Stimulated activated CD8-positive, alpha-beta memory T cell treated with anti-CD3 and anti-CD28 coated beads, Interleukin-15, amount 100 ng/mL, for 48 hours (primary cell): ENCODE measurements around the gene SFRP2.

ENCODE experiments used
- DNase-seq, 2 donors: peaks; one replicate each; pipeline ENCODE4 v3.0.0-alpha.2; 2020; ENCODE audit warnings: low read depth in 2 of 2

SFRP2 gene

DNA sequence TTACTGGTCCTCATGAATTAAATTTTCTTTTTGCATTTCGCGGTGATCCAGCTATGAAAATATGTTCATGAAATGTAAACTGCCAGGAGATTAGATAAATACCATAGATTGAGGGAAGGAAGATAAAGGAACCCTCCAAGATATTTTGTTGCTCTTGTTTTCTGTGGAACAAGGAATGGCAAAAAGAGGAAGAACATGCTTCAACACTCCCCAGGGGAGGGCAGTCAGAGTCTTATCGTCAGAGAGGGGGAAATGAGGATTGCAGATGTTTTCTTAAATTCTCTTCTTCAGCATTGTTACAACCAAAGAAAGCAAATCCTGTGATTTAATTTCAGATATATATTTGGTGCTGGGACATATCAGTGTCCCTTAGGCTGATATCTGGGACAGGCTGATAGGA is 9.5 kb upstream of the SFRP2 start:
- DNase-seq, result no peak

- DNase-seq, result no peak
These were observed 5.1 kb upstream of the SFRP2 start for GRCh38 chr4:153794006-153794405.

DNA sequence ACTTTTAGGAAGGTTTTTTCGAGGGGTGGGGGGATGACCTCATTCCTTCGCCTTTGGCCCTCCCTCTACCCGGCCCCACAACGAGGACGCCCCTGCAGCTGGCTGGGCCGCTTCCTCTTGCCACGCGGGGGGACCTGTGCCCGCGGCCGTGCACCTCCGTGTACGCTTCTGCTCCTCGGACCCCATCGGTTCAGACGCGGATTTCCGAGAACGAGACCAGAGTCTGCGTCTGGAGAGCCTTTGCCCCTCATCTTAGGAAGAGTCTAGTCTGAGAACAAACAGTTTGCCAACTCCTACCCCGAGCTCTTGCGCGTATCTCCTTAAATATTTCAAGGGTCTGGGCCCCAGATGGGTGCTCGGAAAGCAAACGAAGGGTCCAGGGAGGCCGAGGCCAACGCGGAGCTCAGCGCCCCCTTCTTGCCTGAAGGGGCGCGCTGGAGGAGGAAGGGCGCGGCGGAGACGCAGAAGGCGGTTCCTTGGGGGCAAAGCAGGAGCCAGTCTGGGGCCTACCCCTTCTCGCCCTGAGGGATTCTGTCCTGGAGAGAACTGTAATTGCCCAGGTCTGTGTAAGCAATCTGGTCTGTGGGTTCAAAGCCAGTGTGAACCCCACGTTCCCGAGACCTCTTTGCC is 3.9 kb upstream of the SFRP2 start:
- no peak for DNase-seq

DNA sequence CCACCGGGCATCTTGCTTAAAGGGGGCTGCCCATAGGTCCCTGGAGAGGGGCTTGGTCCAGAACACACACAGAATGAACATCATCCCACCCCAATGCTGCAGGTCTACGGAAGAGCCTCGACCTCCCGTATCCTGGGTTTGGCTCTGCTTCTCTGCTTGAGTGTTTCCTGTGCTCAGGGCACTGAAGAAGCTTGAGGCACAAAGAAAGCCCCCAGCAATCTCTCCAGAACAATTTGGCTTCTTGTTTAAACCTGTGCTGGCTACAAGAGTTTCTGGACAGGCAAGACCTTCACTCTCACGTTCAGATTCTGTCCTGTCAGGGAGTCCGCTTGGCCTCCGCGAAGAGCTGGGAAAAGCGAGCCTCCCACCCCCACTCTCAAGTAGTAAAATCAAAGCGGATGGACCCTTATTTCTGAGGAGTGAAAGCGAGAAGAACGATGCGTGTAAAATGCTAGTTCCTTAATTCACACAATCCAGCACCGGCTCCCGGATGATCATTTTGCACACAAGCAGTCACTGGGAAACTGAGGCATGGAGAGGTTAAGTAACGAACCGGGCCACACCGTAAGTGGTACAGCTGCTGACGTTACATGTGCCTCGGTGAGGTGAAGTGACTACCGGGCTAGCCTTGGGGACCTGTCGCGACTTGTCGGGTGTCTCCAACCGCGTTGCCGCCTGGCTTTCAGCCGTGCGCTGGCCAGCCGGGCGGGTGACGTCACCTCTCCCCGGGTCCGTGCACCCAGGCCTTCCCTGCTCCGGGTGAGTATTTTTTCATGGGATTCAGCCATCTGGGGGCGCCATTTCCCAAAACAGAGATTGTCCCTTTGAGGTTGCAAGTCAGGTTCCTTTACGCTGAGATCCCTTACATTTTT is 3.1 kb upstream of the SFRP2 start:
- no peak for DNase-seq

GRCh38 chr4:153790962-153791551 is 2.2 kb upstream of the SFRP2 start:
- DNase-seq, result peak in 1 of 2 donors; percentile 27

GRCh38 chr4:153790500-153790865 is 1.6 kb upstream of the SFRP2 start:
- DNase-seq, result no peak

DNA sequence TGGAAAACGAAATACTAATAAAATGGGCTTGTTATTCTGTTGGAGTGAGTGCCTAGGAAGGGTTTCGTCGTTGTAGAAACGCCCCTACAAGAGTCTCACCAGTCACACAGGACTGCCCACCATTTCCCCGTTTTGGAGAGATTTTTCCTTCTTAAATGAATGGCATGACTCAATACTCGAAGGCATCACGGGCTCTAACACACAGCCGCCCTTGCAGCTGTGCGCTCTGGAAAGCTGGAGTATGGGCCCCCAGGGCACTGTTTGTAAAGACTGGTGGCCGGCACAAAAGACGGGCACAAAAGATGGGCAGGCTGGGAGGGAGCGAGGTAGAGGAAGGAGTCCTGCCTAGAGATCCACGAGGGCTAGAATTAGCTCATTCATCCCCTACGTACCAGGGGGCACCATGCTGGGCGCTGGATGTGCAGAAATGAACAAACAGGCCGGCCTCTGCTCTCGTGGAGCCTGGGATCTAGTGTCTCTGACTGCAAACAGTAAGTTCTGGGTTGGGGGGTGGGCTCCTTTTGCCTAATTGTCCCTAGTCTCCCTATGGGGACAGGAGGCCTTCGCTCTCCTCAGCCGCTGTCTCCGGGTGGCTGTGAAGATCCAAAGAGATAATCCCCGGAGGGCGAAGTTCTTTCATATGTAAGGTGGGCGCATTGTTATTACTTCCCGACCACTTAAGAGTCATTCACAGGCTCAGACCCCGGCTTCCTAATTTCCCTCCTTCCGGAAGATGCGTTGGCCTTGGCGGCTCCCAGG is 1.0 kb upstream of the SFRP2 start:
- DNase-seq, result no peak

DNA sequence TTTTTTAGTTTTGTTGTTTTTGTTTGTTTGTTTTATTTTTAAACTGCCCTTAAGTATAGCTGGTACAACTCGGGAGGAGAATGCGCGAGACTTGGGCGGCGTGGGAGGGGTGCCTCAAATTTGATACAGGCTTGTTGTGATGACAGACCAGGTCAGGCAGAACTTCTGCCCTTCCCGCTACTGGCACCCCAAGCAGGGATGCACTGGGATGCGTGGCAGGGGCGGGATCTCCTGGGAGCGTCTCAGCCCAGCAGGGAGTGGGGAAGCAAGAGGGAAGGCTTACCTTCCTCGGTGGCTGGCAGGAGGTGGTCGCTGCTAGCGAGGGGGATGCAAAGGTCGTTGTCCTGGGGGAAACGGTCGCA is 851 bp downstream of the SFRP2 start:
- no peak for DNase-seq

DNA sequence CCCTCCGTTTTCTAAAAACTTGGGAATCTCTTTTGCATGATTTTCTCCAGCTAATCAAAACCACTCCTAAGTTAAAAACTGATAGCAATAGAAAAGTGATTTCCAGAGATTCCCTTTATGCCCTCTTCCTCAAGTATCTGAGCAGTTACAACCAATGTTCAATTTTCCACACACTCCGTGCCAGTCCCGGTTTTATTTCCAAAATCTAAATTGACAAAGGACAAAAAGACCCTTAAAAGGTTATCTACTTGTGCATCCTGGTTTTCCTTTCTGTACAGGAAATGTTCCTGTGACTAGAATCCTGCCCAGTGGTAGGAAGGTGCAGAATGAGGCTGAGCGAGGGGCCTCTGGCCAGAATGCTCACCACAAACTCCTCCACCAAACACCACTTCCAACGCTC is 1.3 kb downstream of the SFRP2 start:
- DNase-seq, result no peak

DNA sequence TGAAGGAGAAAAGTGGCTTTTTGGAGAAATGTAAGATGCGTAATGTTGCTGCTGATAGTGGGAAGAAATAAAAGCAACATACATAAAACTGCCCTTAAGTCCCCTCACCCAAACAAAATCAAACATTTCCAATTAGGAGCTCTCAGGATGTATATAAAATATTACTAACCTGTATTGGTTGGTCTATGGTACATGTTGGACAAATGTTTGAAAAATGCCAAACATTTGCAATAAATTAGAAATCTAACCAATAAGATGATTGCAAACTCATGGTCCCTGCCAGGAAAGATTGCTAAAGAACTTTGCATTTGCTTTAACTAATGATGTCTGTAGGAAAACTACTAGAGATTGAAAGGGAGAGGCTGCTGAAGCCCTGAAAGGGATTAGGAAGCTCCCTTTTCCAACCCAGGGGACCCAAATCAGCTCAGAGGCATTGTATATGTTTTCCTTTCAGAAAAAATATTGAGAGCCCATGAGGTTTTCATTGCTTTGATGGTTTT is 1.8 kb downstream of the SFRP2 start:
- DNase-seq, result no peak

DNA sequence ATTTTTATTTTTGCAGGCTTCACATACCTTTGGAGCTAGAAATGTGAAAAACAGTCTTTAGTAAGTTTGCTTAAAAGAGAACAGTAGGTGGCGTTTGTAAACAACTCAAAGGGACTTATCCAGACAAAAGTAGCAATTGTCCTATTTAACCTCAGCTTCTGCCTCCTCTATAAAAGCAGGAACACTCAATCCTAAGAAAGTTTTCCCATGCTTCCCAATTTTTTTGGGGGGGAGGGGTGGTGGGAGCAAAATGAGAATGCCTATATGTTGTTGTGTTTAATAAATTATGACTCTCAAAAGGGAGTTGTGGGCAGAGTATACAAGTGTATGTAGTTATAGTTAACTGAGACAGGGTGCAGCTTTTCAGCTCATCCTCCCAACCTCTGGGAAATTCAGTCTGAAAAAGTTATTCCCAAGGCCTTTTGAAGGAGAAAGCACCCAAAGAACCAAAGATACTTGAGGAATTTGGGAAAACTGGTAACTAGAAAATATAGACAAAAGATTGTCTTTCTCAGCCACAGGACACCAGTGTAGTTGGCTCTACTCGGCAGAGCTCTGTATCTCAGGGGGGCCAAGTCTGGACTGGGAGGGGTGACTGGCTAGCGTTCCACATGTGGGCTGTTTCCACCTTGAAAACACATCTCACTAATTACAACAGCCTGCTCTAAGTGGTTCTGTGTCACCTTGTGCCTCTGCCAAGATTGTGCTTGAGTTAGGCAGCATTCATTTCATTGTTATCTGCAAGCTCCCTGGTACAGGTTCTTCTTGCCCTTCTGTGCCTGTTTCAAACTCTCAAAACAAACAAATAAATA is 2.8 kb downstream of the SFRP2 start:
- DNase-seq, result no peak

- DNase-seq, result no peak
These were observed 4.7 kb downstream of the SFRP2 start for GRCh38 chr4:153784166-153784699.

DNA sequence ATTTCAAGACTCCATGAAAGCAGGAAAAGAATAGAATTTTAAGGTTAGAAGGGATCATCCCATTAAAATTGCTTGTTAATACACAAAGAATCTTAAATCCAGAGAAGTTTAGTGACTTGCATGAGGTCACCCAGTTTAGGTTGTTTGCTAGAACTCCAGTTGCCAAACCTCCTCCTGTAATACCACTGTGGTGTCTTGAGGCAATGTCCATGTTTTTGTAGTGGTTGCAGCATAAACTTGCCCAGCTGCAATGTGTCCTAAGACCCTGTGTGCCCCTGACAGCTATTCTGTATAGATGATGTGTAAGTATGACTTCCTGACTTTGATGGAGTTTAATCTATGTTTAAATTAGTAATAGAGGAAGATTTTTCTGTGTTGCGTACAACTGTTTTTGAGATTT is 6.3 kb downstream of the SFRP2 start:
- no peak for DNase-seq

DNA sequence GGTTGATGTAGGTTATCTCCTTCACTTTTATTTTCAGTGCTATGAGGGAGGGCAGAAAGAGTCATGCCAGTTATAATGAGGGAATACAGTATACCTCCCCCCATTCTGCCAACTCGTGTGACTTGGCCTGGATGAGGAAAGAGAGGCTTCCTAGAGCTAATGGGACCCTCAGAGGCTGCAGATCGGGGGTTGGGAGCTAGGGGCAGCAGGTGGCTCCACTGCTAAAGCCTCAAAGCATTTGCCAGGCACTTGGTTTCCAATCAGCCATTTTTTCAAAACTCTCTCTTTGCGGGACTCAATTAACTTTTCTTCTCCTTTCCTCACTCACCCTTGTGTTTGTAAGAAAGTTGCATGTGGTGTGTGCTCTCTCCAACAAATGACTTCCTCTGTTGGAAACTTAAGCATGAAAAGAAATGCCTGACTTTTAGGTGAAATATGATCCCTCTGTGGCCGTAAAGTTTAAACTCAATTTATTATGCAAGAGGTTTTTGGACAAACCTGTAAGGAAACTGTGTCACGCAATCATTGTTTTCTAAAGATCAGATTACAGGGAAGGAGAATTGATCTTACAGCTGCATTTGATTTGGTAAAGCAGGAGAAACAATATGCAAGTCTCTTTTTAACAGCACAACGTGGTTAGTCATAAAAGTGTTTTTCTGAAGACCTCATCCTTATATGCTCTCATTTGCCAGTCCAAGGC is 7.0 kb downstream of the SFRP2 start:
- DNase-seq, result no peak

- DNase-seq, result no peak
These were observed 7.6 kb downstream of the SFRP2 start for GRCh38 chr4:153781280-153781679.

- DNase-seq, result no peak
These were observed 8.0 kb downstream of the SFRP2 start for GRCh38 chr4:153780876-153781275.

GRCh38 chr4:153780221-153780620 is 8.7 kb downstream of the SFRP2 start:
- no peak for DNase-seq

DNA sequence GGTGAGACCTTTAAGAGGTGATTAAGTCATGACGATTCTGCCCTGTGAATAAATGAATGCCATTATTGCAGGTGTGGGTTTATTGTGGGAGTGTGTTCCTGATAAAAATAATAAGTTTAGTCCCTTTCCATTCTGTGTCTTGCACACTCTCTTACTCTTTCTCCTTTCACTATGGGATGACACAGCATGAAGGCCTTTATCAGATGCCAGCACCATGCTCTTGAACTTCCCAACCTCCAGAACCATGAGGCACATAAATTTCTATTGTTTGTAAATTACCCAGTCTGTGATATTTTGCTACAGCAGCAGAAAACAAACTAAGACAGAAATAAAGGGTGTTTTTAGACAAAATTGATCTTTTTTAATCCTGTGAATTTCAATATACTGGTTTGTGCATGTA is 10.5 kb downstream of the SFRP2 start:
- DNase-seq, result no peak

DNA sequence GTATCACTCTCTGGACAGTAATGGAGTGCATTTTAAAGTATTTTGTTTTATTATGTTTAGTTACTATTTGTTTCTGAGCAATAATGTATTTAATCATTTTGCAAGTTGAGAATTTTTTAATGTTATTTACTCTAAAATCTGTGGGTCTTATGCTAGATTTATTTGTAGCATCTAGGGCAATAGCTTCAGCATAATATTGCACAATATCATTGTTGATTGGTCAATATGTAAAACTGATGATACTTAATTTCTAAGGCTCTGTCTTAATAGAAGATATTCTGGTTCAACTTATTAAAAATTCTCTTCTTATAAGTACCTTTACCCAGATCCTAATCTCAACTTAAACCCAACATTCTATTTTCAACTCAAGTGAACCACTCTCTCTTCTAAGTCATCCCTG is 11.5 kb downstream of the SFRP2 start:
- DNase-seq, result no peak

DNA sequence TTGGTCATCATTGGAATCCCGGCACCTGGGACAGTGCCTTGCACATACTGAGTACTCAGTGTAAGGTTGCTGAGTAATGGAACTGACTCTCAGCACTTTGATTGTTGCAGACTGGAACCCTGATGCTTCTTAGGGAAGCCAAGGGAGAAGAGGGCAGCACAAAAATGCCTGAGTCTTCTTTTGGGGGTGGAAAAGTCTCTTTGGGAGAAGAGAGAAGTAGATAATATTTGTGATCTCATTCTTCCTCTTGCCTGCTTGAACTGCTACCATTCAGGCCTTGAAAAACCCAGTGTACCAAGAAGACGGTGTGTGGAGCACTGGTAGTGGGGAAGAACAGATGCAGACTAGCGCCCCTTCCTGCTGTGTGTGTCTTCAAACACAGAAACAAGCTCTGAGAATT is 12.3 kb downstream of the SFRP2 start:
- DNase-seq, result no peak
